Stimulated activated CD4-positive, alpha-beta T cell treated with anti-CD3 and anti-CD28 coated beads, Interleukin-12 subunit alpha, Interleukin-12 subunit beta, amount 100 ng/mL, for 24 hours (primary cell): ENCODE measurements around the gene LRRC3.

Experiments
- DNase-seq, 2 experiments: peaks; one replicate each; pipeline ENCODE4 v3.0.0-alpha.2; 2020; ENCODE audit warnings: low read depth in 2 of 2

The LRRC3 gene

GRCh38 chr21:44423941-44424607 is 31.2 kb upstream of the LRRC3 start:
- DNase-seq, result no peak

DNA sequence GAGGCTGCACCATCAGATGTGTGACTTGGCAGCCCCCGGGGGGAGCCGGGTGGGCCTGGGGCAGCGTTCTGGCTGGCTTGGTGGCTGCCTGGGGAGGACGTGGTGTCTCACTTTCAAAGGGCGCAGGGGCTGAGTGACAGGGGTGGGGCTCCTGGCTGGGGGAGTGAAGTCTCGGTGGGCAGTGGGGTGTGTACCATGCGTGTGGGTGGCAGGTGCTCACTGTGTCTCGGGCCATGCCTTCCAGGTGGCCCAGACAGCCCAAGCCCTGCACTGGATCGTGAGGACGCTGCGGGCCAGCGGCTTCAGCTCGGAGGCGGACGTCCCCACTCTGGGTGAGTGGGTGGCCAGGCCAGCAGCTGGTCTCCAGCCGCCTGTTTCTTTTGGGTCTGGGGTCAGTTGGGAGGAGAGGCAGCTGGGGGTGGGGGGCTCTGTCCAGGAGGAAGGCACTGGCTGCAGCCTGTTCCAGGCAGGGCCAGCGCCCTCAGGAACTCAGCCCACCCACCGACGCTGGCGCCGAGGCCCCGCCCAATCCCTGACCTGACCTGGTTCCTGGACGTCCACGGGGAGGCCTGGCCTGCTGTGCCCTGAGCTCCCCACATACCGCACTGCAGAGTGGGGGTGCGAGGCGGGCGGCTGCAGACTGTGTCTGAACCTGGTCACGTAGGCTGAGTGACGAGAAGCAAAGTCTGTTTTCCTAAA is 30.6 kb upstream of the LRRC3 start:
- no peak for DNase-seq

- no peak for DNase-seq
Measured at GRCh38 chr21:44425307-44425894, 29.9 kb upstream of the LRRC3 start.

DNA sequence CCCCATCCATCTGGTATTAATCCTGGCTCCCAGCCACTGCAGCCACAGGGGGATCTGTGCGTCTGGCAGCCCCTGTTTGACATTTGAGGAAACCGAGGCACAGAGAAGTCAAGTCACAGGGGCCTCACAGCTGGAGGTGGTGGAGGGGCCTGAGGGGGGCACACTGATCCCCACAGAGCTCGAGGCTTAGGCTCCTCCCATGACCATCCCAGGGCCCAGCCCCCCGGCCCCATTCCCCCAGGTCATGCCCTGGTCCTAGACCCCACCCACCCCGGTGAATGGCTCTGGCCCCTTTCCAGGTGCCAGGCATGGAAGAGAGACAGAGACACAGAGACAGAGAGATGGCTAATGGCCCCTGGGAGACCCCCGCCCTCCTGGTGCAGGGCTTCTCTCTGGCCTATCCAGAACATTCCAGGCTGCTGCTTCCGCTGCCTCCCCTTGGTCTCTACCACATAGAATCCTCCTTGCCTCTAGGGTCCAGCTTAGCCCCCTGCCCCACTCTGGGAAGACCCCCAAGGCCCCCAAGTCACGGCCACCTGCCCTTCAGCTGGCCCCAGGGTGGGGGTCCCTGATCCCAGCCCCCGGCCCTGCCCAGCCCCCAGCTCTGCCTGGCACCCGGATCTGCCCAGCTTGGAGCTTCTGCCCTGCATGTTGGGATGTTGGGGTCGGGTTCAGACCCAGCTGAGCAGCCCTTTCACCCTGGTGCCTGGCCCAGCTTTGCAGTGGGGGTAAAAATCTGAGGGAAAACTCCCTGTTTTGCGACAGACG is 29.2 kb upstream of the LRRC3 start:
- DNase-seq, result no peak

GRCh38 chr21:44426663-44427191 is 28.6 kb upstream of the LRRC3 start:
- no peak for DNase-seq

- no peak for DNase-seq
Measured at GRCh38 chr21:44427241-44428120, 27.8 kb upstream of the LRRC3 start.

DNA sequence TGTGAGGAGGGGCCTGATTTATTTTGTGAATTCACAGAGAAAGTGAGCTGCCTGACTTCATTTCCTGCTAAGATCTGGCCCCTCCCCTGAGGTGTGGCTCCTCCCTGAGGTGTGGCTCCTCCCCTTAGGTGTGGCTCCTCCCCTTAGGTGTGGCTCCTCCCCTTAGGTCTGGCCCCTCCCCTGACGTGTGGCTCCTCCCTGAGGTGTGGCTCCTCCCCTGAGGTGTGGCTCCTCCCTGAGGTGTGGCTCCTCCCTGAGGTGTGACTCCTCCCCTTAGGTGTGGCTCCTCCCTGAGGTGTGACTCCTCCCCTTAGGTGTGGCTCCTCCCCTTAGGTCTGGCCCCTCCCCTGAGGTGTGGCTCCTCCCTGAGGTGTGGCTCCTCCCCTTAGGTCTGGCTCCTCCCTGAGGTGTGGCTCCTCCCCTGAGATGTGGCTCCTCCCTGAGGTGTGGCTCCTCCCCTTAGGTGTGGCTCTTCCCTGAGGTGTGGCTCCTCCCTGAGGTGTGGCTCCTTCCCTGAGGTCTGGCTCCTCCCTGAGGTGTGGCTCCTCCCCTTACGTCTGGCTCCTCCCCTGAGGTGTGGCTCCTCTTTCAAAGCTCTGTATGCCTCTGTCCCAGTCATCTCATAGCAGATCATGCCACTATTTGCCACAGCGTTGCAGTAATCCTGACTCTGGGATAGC is 26.9 kb upstream of the LRRC3 start:
- no peak for DNase-seq

- no peak for DNase-seq
Measured at GRCh38 chr21:44429894-44430293, 25.4 kb upstream of the LRRC3 start.

- no peak for DNase-seq
Measured at GRCh38 chr21:44431300-44431699, 24.0 kb upstream of the LRRC3 start.

GRCh38 chr21:44432841-44433790 is 22.2 kb upstream of the LRRC3 start:
- DNase-seq, result no peak

DNA sequence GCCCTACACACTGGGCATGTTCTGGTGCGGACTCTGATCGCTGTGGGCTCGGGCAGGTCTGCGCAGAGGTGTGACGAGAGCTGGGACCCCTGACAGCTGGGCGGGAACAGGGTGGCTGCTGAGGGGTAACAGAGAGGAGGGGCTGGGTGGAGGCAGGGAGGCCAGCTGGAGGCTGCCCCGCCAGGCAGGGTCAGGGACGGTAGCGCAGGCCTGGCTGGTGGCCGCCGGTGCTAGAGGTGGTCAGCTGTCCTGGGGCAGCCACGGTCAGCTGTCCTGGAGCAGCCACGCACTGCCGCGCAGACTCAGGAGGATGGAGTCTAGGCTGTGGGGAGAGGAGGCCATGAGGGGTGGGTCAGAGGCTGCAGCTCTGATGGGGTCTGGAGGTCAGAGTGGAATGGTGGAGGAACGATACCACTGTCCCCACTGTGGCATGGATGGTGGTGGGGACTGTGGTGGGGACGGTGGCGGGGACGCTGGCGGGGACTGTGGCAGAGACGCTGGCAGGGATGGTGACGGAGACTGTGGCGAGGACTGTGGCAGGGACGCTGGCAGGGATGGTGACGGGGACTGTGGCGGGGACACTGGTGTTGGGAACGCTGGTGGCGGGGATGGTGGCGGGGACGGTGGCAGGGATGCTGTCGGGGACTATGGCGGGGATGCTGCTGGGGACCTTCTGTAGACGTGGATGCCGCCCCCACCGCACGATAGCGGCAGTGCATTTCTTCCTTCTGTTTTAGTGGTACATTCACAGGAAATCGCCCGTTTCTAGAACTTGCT is 21.3 kb upstream of the LRRC3 start:
- DNase-seq, result no peak

GRCh38 chr21:44434568-44434925 is 20.8 kb upstream of the LRRC3 start:
- DNase-seq, result no peak

DNA sequence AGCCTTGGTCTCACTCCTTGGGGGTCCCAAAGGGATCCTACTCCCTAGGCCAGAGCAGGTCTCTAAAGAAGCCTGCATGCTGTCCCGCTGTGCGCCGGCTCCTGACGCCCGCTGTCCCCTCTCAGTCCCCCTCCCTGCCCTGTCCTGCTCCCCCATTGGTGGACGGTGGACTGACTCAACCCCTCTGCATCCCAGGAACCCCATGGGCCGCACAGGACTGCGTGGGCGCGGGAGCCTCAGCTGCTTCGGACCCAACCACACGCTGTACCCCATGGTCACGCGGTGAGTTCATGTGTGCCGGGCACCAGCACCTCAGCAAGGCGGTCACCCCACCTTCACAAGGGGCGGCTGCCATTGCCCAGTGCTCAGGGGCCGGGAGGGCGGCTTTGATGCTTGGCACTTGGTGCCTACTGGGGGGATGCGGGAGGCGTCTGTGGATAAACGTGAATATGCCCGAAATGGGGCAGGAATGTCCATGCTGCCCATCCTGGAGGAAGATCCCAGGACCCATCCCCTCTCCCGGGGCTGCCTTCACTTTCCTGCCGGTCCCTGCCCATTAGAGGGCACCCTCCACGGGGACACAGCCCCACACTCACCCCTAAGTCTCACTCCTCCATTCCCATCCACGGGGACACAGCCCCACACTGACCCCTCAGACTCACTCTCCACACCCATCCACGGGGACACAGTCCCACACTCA is 20.2 kb upstream of the LRRC3 start:
- DNase-seq, result no peak

DNA sequence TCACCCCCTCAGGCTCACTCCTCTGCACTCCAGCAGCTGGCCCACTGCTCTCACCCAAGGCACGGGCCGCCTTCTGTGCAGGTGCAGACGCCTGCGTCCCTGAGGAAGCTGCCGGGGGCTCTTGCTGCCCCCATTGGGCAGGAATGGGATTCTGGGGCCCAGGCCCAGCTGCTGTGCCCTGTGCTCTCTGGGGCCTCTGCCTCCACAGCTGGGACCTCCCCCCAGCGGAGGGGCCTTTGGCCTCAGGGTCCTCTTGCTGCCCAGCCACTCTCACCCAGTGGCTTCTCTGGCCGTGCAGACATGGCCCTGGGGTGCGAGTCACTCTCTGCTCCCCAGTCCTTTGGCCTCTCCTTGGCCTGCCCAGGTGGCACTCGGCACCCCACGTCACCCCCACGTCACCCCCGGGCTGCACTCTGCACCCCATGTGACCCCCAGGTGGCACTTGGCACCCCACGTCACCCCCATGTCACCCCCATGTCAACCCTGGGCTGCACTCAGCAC is 19.1 kb upstream of the LRRC3 start:
- DNase-seq, result no peak

DNA sequence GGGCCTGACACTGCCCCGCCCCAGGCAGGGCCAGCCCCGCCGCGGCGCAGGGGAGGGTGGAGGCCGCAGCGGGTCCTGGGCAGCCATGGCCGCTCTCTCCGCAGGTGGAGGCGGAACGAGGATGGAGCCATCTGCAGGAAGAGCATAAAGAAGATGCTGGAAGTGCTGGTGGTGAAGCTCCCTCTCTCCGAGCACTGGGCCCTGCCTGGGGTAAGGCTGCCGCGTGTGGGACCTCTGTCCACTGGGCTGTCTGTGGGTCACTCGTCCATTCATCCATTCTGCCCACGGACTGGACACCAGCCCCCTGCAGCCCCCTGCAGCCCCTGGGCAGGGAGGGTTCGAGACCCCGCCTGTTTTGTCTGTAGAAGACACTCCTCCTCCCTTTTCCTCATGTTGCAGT is 18.4 kb upstream of the LRRC3 start:
- no peak for DNase-seq

DNA sequence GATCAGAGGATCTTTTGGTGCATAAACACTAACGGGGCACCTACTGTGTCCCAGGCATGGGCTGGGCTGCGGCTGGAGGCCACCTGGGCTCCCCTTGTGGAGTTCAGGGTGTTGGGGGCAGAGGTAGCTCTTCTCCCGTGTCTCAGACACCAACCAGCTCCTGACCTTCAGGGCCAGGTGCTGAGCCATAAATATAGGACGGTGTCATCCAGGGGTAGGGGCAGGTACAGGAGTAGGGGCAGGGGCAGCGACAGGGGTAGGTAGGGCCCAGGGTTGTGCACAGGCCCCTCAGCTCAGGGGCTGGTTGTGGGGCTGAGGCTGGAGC is 18.0 kb upstream of the LRRC3 start:
- no peak for DNase-seq

GRCh38 chr21:44437696-44438431 is 17.4 kb upstream of the LRRC3 start:
- DNase-seq, result no peak
